ENCODE measurements around the gene GADD45A. TPM values are rescaled to one million over a fixed set of nuclear protein-coding genes. Genes with fewer than 3 reads are reported as not detected.

Gene GADD45A
- total and polyA plus RNA-seq, 4 donors: 49.7 to 186 (median 156) TPM

DNA sequence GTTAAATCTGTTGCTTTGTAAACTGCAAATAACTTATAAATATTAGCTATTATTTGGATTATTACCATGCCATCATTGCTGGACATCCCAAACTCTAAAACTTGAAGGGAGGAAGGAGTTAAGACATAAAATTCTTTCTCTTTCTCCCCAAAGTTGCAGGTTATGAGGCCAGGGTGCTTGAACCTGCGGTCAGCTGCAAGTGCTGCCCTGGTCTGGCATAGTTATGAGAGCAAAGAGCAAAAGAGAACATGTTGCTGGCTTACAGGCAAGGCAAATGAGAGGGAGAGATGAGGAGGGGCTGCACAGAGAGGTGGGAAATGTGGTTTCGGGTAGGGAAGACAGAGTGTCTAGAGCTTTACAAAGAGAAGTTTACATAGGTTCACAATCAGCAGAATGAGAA is 30.8 kb downstream of the GADD45A start:
- no peak overlapping the region for H3K4me3 ChIP-seq (ENCODE audit: low read length in 2 of 2)
- intact Hi-C loops (cut with DNase I): no loop called here
- H3K27ac ChIP-seq (ENCODE audit: low read depth in 1 of 2, low read length in 2 of 2): peak overlapping the region in 1 of 2 donors; percentile 55
- H3K36me3 ChIP-seq (ENCODE audit: control insufficient read depth in 1 of 2, insufficient read depth in 2 of 2, low read length in 1 of 2): no peaks in the 10 kb centered on the region
- H3K9me3 ChIP-seq (ENCODE audit: control insufficient read depth, low read length): no peaks in the 10 kb centered on the region
- 66 to 82% methylated on average over 2 of the region's 2 CpGs for WGBS, 2 donors
- DNase-seq: no peak
- peaks cover 0 to 5% of the 10 kb centered on the region in 2 donors for H3K4me1 ChIP-seq (ENCODE audit: control insufficient read depth in 1 of 2, insufficient read depth in 2 of 2, low read length in 2 of 2)
- no peaks in the 10 kb centered on the region for H3K27me3 ChIP-seq (ENCODE audit: control insufficient read depth in 1 of 2, insufficient read depth in 2 of 2, low read length in 1 of 2)
- ATAC-seq (ENCODE audit: low FRiP score): no peak

- Histone ChIP-seq H3K36me3 (ENCODE audit: control insufficient read depth in 1 of 2, insufficient read depth in 2 of 2, low read length in 1 of 2) (no peaks in the 10 kb centered on the region), H3K4me3 (ENCODE audit: low read length in 2 of 2) (no peak overlapping the region), H3K9me3 (ENCODE audit: control insufficient read depth, low read length) (no peaks in the 10 kb centered on the region), H3K27ac (ENCODE audit: low read depth in 1 of 2, low read length in 2 of 2) (peak overlapping the region in 1 of 2 donors; percentile 26), H3K4me1 (ENCODE audit: control insufficient read depth in 1 of 2, insufficient read depth in 2 of 2, low read length in 2 of 2) (peaks cover 2 to 5% of the 10 kb centered on the region in 2 donors), H3K27me3 (ENCODE audit: control insufficient read depth in 1 of 2, insufficient read depth in 2 of 2, low read length in 1 of 2) (no peaks in the 10 kb centered on the region)
- intact Hi-C loops (cut with DNase I): no loop called here
- no peak for ATAC-seq (ENCODE audit: low FRiP score)
- DNase-seq: no peak
- WGBS, 2 donors: 51 to 53% methylated on average over 4 of the region's 4 CpGs
These were observed 31.8 kb downstream of the GADD45A start for GRCh38 chr1:67716800-67717199.

- no peaks in the 10 kb centered on the region for H3K9me3 ChIP-seq (ENCODE audit: control insufficient read depth, low read length)
- peaks cover 5 to 9% of the 10 kb centered on the region in 2 donors for H3K4me1 ChIP-seq (ENCODE audit: control insufficient read depth in 1 of 2, insufficient read depth in 2 of 2, low read length in 2 of 2)
- no peak overlapping the region for H3K27ac ChIP-seq (ENCODE audit: low read depth in 1 of 2, low read length in 2 of 2)
- no peak overlapping the region for H3K4me3 ChIP-seq (ENCODE audit: low read length in 2 of 2)
- ATAC-seq (ENCODE audit: low FRiP score): no peak
- intact Hi-C loops (cut with DNase I): no loop called here
- WGBS, 2 donors: 91 to 92% methylated on average over 4 of the region's 4 CpGs
- no peak for DNase-seq
- no peaks in the 10 kb centered on the region for H3K36me3 ChIP-seq (ENCODE audit: control insufficient read depth in 1 of 2, insufficient read depth in 2 of 2, low read length in 1 of 2)
- no peaks in the 10 kb centered on the region for H3K27me3 ChIP-seq (ENCODE audit: control insufficient read depth in 1 of 2, insufficient read depth in 2 of 2, low read length in 1 of 2)
These were observed 32.9 kb downstream of the GADD45A start for GRCh38 chr1:67717876-67718275.

DNA sequence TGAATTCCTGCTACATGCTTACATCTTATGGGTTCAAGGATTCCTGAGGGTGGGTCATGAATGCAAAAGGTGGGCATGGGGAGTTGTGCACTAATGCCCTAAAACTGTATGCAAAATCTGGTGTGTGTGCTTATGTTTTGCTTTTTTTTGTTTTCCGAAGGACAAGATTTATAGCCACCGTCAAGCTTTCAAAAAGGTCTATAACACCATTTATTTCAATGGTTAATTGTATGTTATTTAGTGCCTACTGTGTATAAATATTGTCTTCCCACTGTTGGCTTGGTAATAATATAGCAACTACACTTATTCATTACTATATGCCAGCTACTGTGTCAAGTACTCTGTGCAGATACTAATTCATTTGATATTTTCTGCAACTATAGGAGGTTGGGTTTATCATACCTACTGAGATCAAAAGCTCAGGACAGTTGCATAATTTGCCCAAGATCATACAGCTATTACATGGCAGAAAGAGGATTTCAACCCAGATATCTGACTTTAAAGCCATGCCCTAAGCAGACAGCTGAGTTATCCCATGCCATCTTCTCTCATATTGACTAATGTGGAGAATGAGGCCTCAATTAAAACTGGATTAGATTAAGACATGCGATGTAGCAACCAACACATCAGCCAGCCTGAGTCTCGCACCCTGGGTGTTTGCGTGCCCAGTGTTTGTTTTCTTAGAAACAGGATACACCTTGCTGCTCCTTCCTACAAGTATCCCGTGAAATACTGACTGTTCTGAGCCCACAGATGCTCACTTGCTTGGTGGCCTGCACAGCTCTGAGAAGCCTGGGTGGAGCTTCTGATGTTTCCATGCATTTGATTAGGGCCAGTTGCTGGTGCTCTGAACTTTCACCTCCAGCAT is 34.6 kb downstream of the GADD45A start:
- Histone ChIP-seq H3K4me3 (ENCODE audit: low read length in 2 of 2) (no peak overlapping the region), H3K4me1 (ENCODE audit: control insufficient read depth in 1 of 2, insufficient read depth in 2 of 2, low read length in 2 of 2) (peaks cover 2 to 13% of the 10 kb centered on the region in 2 donors), H3K36me3 (ENCODE audit: control insufficient read depth in 1 of 2, insufficient read depth in 2 of 2, low read length in 1 of 2) (no peaks in the 10 kb centered on the region), H3K27ac (ENCODE audit: low read depth in 1 of 2, low read length in 2 of 2) (no peak overlapping the region), H3K9me3 (ENCODE audit: control insufficient read depth, low read length) (no peaks in the 10 kb centered on the region), H3K27me3 (ENCODE audit: control insufficient read depth in 1 of 2, insufficient read depth in 2 of 2, low read length in 1 of 2) (no peaks in the 10 kb centered on the region)
- no peak for DNase-seq
- intact Hi-C loops (cut with DNase I): no loop called here
- ATAC-seq (ENCODE audit: low FRiP score): no peak
- WGBS, 2 donors: 89 to 90% methylated on average over 6 of the region's 6 CpGs

- intact Hi-C loops (cut with DNase I): no loop called here
- ATAC-seq (ENCODE audit: low FRiP score) (no peak), DNase-seq (no peak)
- Histone ChIP-seq H3K4me1 (ENCODE audit: control insufficient read depth in 1 of 2, insufficient read depth in 2 of 2, low read length in 2 of 2) (peaks cover 0 to 18% of the 10 kb centered on the region in 2 donors), H3K36me3 (ENCODE audit: control insufficient read depth in 1 of 2, insufficient read depth in 2 of 2, low read length in 1 of 2) (no peaks in the 10 kb centered on the region), H3K27ac (ENCODE audit: low read depth in 1 of 2, low read length in 2 of 2) (peak overlapping the region in 1 of 2 donors; percentile 57), H3K4me3 (ENCODE audit: low read length in 2 of 2) (no peak overlapping the region), H3K27me3 (ENCODE audit: control insufficient read depth in 1 of 2, insufficient read depth in 2 of 2, low read length in 1 of 2) (no peaks in the 10 kb centered on the region), H3K9me3 (ENCODE audit: control insufficient read depth, low read length) (no peaks in the 10 kb centered on the region)
- 83 to 85% methylated on average over 4 of the region's 4 CpGs for WGBS, 2 donors
These were observed 36.1 kb downstream of the GADD45A start for GRCh38 chr1:67721112-67721511.

DNA sequence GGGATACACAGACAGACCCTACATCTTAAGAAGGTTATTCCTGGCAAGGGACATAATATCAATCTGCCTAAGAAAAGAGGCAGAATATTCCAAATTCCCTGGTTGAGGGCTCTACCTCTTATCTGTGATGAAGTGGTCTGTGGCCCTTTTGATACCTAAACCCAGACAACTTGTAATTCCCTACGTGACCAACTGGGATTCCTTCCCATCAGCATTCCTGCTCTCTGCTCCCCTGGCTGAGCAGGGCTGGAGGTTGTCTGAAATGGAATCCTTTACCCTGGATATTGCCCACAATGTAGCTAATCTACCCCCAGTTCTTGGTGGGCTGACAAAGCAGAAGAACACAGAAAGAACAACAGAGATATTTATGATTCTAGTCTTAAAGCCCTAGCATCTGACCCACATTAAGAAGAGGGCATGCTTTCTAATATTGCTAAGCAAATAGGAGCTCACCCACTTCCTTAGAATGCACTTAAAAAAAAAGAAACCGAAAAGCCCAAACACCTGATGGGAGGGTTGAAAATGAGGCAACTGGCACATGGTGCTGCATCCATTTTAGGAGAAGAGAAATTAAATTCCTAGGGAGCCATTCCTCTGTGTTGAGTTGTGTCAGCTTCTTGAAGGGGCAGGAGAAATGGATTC is 36.8 kb downstream of the GADD45A start:
- peaks cover 0 to 21% of the 10 kb centered on the region in 2 donors for H3K4me1 ChIP-seq (ENCODE audit: control insufficient read depth in 1 of 2, insufficient read depth in 2 of 2, low read length in 2 of 2)
- peak overlapping the region; percentile 15 to 89 for H3K27ac ChIP-seq (ENCODE audit: low read depth in 1 of 2, low read length in 2 of 2)
- WGBS, 2 donors: 27 to 31% methylated on average over 2 of the region's 2 CpGs

GRCh38 chr1:67722292-67722944 is 37.4 kb downstream of the GADD45A start:
- no peak for DNase-seq
- Histone ChIP-seq H3K27ac (ENCODE audit: low read depth in 1 of 2, low read length in 2 of 2) (peak overlapping the region in 1 of 2 donors; percentile 89), H3K36me3 (ENCODE audit: control insufficient read depth in 1 of 2, insufficient read depth in 2 of 2, low read length in 1 of 2) (no peaks in the 10 kb centered on the region), H3K4me1 (ENCODE audit: control insufficient read depth in 1 of 2, insufficient read depth in 2 of 2, low read length in 2 of 2) (peaks cover 0 to 21% of the 10 kb centered on the region in 2 donors), H3K9me3 (ENCODE audit: control insufficient read depth, low read length) (no peaks in the 10 kb centered on the region), H3K4me3 (ENCODE audit: low read length in 2 of 2) (no peak overlapping the region), H3K27me3 (ENCODE audit: control insufficient read depth in 1 of 2, insufficient read depth in 2 of 2, low read length in 1 of 2) (no peaks in the 10 kb centered on the region)
- WGBS, 2 donors: 47 to 48% methylated on average over 4 of the region's 4 CpGs
- ATAC-seq (ENCODE audit: low FRiP score): no peak
- intact Hi-C loops (cut with DNase I): no loop called here

More for the DNA sequence above, 36.8 kb downstream of the GADD45A start:
- intact Hi-C loops (cut with DNase I): no loop called here
- DNase-seq: no peak
- Histone ChIP-seq H3K4me3 (ENCODE audit: low read length in 2 of 2) (no peak overlapping the region), H3K27me3 (ENCODE audit: control insufficient read depth in 1 of 2, insufficient read depth in 2 of 2, low read length in 1 of 2) (no peaks in the 10 kb centered on the region), H3K9me3 (ENCODE audit: control insufficient read depth, low read length) (no peaks in the 10 kb centered on the region), H3K36me3 (ENCODE audit: control insufficient read depth in 1 of 2, insufficient read depth in 2 of 2, low read length in 1 of 2) (no peaks in the 10 kb centered on the region)
- ATAC-seq (ENCODE audit: low FRiP score): no peak

GRCh38 chr1:67723126-67723525 is 38.1 kb downstream of the GADD45A start:
- DNase-seq (no peak), ATAC-seq (ENCODE audit: low FRiP score) (no peak)
- WGBS, 2 donors: 71 to 78% methylated on average over 1 of the region's 1 CpG
- H3K27me3 ChIP-seq (ENCODE audit: control insufficient read depth in 1 of 2, insufficient read depth in 2 of 2, low read length in 1 of 2): no peaks in the 10 kb centered on the region
- peaks cover 0 to 21% of the 10 kb centered on the region in 2 donors for H3K4me1 ChIP-seq (ENCODE audit: control insufficient read depth in 1 of 2, insufficient read depth in 2 of 2, low read length in 2 of 2)
- no peaks in the 10 kb centered on the region for H3K9me3 ChIP-seq (ENCODE audit: control insufficient read depth, low read length)
- intact Hi-C loops (cut with DNase I): no loop called here
- H3K36me3 ChIP-seq (ENCODE audit: control insufficient read depth in 1 of 2, insufficient read depth in 2 of 2, low read length in 1 of 2): no peaks in the 10 kb centered on the region
- peak overlapping the region in 1 of 2 donors; percentile 48 for H3K27ac ChIP-seq (ENCODE audit: low read depth in 1 of 2, low read length in 2 of 2)
- H3K4me3 ChIP-seq (ENCODE audit: low read length in 2 of 2): no peak overlapping the region
